Astrocyte of the spinal cord (primary cell): ENCODE data around the gene E2F7.

Experiments
- DNase-seq: peaks from one replicate; pipeline ENCODE4 v3.0.0; 2011; ENCODE audit warnings: low read depth, low spot score
- H3K4me3 ChIP-seq: 2 replicates; pipeline ENCODE4 v1.5.1; 2011; ENCODE audit warnings: low read depth, mild to moderate bottlenecking, low read length, moderate library complexity
- in situ Hi-C: cut with HindIII; loops from 2 replicates; pipeline ENCODE4 v1.10.0; 2017; ENCODE audit warnings: low sequenced_read_pairs
- TF ChIP-seq, protein P1 (sequence below): IDR thresholded peaks from 2 replicates; pipeline ENCODE4 v1.5.1; 2012; ENCODE audit warnings: low read depth, mild to moderate bottlenecking, low read length, inconsistent platforms

E2F7 gene

DNA sequence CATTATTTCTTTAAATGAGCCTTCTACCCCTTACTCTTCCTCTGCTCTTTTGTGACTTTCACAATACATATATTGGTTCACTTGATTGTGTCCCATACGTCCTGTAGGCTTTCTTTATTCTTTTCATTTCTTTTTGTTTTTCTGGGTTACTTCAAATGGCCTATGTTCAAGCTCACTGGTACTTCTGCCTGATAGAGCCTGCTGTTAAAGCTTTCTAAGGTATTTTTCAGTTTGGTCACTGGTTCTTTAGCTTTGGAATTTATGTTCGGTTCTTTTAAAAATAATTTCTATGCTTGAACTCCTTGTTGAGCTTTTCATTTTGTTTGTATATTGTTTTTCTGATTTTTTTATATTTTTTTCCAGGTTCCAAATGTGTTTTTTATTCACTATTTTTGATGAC, 81.9 kb downstream of the E2F7 start:
- DNase-seq, result no peak
- no peak overlapping the region for H3K4me3 ChIP-seq
- TF ChIP-seq, protein P1, sequence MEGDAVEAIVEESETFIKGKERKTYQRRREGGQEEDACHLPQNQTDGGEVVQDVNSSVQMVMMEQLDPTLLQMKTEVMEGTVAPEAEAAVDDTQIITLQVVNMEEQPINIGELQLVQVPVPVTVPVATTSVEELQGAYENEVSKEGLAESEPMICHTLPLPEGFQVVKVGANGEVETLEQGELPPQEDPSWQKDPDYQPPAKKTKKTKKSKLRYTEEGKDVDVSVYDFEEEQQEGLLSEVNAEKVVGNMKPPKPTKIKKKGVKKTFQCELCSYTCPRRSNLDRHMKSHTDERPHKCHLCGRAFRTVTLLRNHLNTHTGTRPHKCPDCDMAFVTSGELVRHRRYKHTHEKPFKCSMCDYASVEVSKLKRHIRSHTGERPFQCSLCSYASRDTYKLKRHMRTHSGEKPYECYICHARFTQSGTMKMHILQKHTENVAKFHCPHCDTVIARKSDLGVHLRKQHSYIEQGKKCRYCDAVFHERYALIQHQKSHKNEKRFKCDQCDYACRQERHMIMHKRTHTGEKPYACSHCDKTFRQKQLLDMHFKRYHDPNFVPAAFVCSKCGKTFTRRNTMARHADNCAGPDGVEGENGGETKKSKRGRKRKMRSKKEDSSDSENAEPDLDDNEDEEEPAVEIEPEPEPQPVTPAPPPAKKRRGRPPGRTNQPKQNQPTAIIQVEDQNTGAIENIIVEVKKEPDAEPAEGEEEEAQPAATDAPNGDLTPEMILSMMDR, result no peak
- in situ Hi-C loops, result no loop called here

DNA sequence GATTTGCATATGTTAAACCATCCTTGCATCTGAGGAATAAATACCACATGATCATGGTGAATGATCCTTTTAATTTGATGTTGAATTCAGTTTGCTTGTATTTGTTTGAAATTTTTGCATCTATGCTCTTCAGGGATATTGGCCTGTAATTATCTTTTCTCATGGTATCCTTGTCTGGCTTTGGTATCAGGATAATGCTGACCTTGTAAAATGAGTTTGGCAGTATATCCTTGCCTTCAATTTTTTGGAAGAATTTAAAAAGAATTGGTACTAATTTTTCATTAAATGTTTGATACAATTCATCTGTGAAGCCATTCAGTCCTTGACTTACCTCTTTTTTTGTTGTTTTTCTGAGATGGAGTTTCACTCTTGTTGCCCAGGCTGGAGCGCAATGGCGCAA, 85.2 kb downstream of the E2F7 start:
- H3K4me3 ChIP-seq, result no peak overlapping the region
- TF ChIP-seq, protein P1, result no peak
- in situ Hi-C loops, result no loop called here

DNA sequence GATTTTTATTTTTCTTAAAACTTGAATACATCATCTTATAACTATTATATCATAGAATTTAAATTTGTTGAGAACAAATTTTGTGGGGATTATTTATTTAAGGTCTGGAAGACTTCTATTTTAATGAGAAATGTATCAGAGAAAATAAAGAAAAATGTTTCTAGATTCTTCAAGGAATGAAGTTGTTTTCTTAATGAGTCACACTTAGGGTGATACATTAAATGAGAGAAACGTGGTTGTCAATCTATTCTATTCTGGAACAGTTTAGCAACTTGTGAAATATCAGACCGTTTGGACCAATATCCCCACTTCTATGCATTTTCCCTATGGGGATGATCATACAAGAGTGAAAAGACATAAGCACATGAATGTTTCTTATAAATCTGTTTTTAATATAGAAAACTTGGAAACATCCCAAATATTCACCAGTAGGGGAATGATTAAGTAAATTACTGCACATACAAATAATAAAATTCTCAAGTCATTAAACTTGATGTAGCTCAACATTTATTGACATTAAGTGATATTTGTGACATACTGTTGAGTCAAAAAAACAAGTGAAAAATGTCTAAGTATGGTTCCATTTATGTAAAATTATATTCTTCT, 88.5 kb downstream of the E2F7 start:
- TF ChIP-seq, protein P1, result no peak
- no peak overlapping the region for H3K4me3 ChIP-seq
- in situ Hi-C loops, result no loop called here
- peak; percentile 3 for DNase-seq

More for the DNA sequence above, 85.2 kb downstream of the E2F7 start:
- DNase-seq, result no peak
